Prostate gland (tissue), 2 donors: ENCODE results near the gene GSDME. TPM values are rescaled to one million over a fixed set of nuclear protein-coding genes. Genes with fewer than 3 reads are reported as not detected.

Source experiments
- DNase-seq: peaks from one replicate; pipeline ENCODE4 v3.0.0-alpha.2; 2019; ENCODE audit warnings: low spot score
- H3K27ac ChIP-seq, 2 donors: fragments of 200-600 bp; sonication (generic); 2 replicates each; pipeline ENCODE4 v1.5.1; 2017 to 2019
- H3K27me3 ChIP-seq: fragments of 200-600 bp; sonication (generic); replicated peaks from 2 replicates; pipeline ENCODE4 v1.5.1; 2019; ENCODE audit not compliant: insufficient read depth
- H3K36me3 ChIP-seq, 2 donors: fragments of 200-600 bp; sonication (generic); 1 replicate in 1 of 2; 2 replicates in 1 of 2; pipeline versions ENCODE4 v1.5.1 to v1.8.1; 2017 to 2019
- H3K4me1 ChIP-seq: fragments of 200-600 bp; sonication (generic); replicated peaks from 2 replicates; pipeline ENCODE4 v1.5.1; 2019
- H3K4me3 ChIP-seq, 2 donors: fragments of 200-600 bp; sonication (generic); 2 replicates each; pipeline ENCODE4 v1.5.1; 2017 to 2019
- H3K9me3 ChIP-seq: fragments of 200-600 bp; sonication (generic); 2 replicates; pipeline ENCODE4 v1.5.1; 2017
- POLR2A ChIP-seq: fragments of 450-650 bp; IDR thresholded peaks from one replicate; pipeline ENCODE4 v1.6.1; 2016; ENCODE audit warnings: antibody characterized with exemption, mild to moderate bottlenecking
- POLR2AphosphoS5 ChIP-seq: sonication (generic); formaldehyde crosslinking; IDR thresholded peaks from one replicate; pipeline ENCODE4 v1.6.1; 2017; ENCODE audit warnings: antibody characterized with exemption
- WGBS: methylation state at CpG from one replicate; pipeline ENCODE4 v1.1.5; 2018; 5-methylcytosine and 5-hydroxymethylcytosine counted together
- intact Hi-C: fragments of 100-400 bp; cut with DNase I; formaldehyde crosslinking; loops from one replicate; pipeline ENCODE4 v1.14.2; 2022
- total RNA-seq, 2 donors: library from RNA; depleted of rRNA; stranded (reverse); fragments of >200 nt; gene quantifications; one replicate each; pipeline ENCODE4 v1.1.0, GENCODE V29; 2016
- TF ChIP-seq, protein P1 (sequence below), 4 experiments: fragments of 200-600 bp in 2 of 4; fragments of 450-650 bp in 2 of 4; sonication (generic) in 2 of 4; IDR thresholded peaks; 1 replicate in 3 of 4; 2 replicates in 1 of 4; pipeline ENCODE4 v1.5.1; 2016 to 2019; ENCODE audit warnings: antibody characterized with exemption in 4 of 4, mild to moderate bottlenecking in 2 of 4, moderate library complexity in 2 of 4

GSDME gene
- total RNA-seq, result 10 to 100 TPM in 1 of 2 donors, 1 to 10 TPM in 1; 4.2 to 39.3 TPM

DNA sequence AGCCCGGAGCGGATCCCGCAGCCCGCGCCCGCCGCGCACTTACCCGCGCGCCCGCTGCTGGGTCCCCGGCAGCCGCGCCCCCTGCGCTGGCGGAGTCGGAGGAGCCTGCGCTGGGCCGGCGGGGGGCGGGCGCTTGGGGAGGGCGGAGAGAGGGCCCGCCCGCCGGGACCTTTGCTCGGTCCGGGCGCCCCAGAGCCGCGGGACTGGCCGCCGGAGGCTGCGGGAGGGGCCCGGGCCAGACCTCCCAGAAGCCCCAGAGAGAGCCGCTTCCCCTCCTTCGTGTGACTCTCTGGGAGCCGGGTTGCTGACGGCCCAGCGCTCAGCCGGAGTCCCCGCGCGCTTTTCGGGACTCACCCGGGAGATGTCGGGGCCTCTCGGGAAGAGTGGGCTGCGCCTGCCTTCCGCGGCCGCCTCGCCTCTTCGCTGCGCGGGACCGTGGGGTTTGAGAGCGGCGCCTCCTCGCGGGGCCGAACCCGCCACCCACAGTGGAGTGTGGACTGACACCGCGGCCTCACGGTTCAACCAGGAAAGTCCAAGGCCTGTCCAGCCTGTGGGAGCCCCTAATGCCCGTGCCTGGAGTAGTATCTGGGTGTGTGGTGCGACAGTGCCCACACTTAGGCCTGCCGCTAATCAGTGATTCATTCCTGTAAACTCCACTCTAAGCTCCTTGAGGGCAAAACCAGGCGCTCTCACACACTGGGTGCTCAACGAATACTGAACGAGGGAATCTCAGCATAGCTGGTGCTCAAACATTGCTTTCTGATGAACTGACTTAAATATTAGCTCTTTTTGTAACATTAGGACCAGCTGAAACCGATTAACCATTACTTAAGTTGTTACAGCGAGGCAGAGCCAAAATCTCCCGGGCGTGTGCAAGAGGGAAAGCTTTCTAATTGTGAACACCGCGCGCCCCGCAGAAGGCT lies at the start of gene GSDME:
Gene GSDME (minus strand): TSS at position 112 of the 923 bp plus-strand sequence. CDS start 7,690 bp downstream, outside the sequence.
- Histone ChIP-seq H3K4me1 (no peaks in the 10 kb centered on the region), H3K9me3 (no peaks in the 10 kb centered on the region), H3K4me3 (peak within 1 kb of the TSS; percentile 47 to 52), H3K36me3 (no peaks in the 10 kb centered on the region), H3K27ac (peak within 1 kb of the TSS; percentile 59 to 77), H3K27me3 (peaks cover 2% of the 10 kb centered on the region)
- DNase-seq, result no peak
- no peak for TF ChIP-seq POLR2AphosphoS5
- TF ChIP-seq, protein P1, sequence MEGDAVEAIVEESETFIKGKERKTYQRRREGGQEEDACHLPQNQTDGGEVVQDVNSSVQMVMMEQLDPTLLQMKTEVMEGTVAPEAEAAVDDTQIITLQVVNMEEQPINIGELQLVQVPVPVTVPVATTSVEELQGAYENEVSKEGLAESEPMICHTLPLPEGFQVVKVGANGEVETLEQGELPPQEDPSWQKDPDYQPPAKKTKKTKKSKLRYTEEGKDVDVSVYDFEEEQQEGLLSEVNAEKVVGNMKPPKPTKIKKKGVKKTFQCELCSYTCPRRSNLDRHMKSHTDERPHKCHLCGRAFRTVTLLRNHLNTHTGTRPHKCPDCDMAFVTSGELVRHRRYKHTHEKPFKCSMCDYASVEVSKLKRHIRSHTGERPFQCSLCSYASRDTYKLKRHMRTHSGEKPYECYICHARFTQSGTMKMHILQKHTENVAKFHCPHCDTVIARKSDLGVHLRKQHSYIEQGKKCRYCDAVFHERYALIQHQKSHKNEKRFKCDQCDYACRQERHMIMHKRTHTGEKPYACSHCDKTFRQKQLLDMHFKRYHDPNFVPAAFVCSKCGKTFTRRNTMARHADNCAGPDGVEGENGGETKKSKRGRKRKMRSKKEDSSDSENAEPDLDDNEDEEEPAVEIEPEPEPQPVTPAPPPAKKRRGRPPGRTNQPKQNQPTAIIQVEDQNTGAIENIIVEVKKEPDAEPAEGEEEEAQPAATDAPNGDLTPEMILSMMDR (IDR thresholded peaks at IDR 0.05), result no peak
- no peak for TF ChIP-seq POLR2A
- 17% methylated on average over 49 of the region's 81 CpGs for WGBS
- intact Hi-C loops, result no loop called here

GRCh38 chr7:24802300-24802699 lies 45.0 kb upstream of the GSDME start:
- Histone ChIP-seq H3K27me3 (no peaks in the 10 kb centered on the region), H3K4me3 (no peak overlapping the region), H3K9me3 (no peaks in the 10 kb centered on the region), H3K27ac (no peak overlapping the region), H3K36me3 (no peaks in the 10 kb centered on the region), H3K4me1 (no peaks in the 10 kb centered on the region)
- 95% methylated on average over 5 of the region's 5 CpGs for WGBS
- no peak for TF ChIP-seq POLR2A
- TF ChIP-seq, protein P1 (IDR thresholded peaks at IDR 0.05), result no peak
- no peak for TF ChIP-seq POLR2AphosphoS5
- intact Hi-C loops, result no loop called here
- no peak for DNase-seq

DNA sequence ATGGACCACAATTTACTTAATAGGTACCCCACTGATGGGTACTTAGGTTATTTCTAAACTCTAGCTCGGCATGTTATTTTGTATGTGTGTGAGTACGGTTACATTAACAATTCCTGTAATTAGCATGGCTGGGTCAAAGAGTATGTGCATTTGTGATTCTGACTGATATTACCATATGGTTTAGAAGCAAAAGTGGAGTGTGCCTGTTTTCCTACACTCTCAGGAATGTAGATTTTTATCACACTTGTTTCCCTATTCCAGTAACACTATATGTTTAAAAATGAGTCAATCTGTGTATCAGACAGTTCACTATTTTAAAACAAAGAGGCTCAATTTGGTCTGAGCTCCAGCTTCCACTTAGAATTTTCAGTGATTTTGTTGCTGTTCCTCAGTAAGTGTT lies 44.6 kb upstream of the GSDME start:
- no peaks in the 10 kb centered on the region for H3K36me3 ChIP-seq
- DNase-seq, result no peak
- H3K27ac ChIP-seq, result no peak overlapping the region
- 93% methylated on average over 2 of the region's 2 CpGs for WGBS
- TF ChIP-seq, protein P1 (IDR thresholded peaks at IDR 0.05), result no peak
- TF ChIP-seq POLR2AphosphoS5 (no peak), POLR2A (no peak)
- H3K4me3 ChIP-seq, result no peak overlapping the region
- H3K4me1 ChIP-seq, result no peaks in the 10 kb centered on the region
- no peaks in the 10 kb centered on the region for H3K27me3 ChIP-seq
- intact Hi-C loops, result no loop called here
- no peaks in the 10 kb centered on the region for H3K9me3 ChIP-seq

GRCh38 chr7:24800667-24801066 lies 43.4 kb upstream of the GSDME start:
- intact Hi-C loops, result no loop called here
- TF ChIP-seq POLR2AphosphoS5 (no peak), POLR2A (no peak)
- TF ChIP-seq, protein P1 (IDR thresholded peaks at IDR 0.05), result no peak
- no peaks in the 10 kb centered on the region for H3K9me3 ChIP-seq
- no peak overlapping the region for H3K4me3 ChIP-seq
- 85% methylated on average over 9 of the region's 9 CpGs for WGBS
- DNase-seq, result no peak
- H3K27me3 ChIP-seq, result no peaks in the 10 kb centered on the region
- no peaks in the 10 kb centered on the region for H3K4me1 ChIP-seq
- H3K27ac ChIP-seq, result no peak overlapping the region
- H3K36me3 ChIP-seq, result no peaks in the 10 kb centered on the region

GRCh38 chr7:24800073-24800472 lies 42.8 kb upstream of the GSDME start:
- TF ChIP-seq, protein P1 (IDR thresholded peaks at IDR 0.05), result no peak
- no peak for TF ChIP-seq POLR2A
- TF ChIP-seq POLR2AphosphoS5, result no peak
- Histone ChIP-seq H3K4me3 (no peak overlapping the region), H3K36me3 (no peaks in the 10 kb centered on the region), H3K9me3 (no peaks in the 10 kb centered on the region), H3K27ac (no peak overlapping the region), H3K4me1 (no peaks in the 10 kb centered on the region), H3K27me3 (no peaks in the 10 kb centered on the region)
- no peak for DNase-seq
- 97% methylated on average over 6 of the region's 6 CpGs for WGBS
- intact Hi-C loops, result no loop called here
